K562 (cell line): ENCODE measurements around the gene AFDN. TPM values are rescaled to one million over a fixed set of nuclear protein-coding genes. Genes with fewer than 3 reads are reported as not detected.

Experiments
- ATF4 ChIP-seq: fragments of 450-650 bp; formaldehyde crosslinking; IDR thresholded peaks from 2 replicates; pipeline ENCODE4 v1.4.0; 2022; ENCODE audit warnings: mild to moderate bottlenecking, moderate library complexity
- CBFA2T3 ChIP-seq: fragments of 450-650 bp; IDR thresholded peaks from 2 replicates; pipeline ENCODE4 v1.6.1; 2017
- CBX3 ChIP-seq, 2 experiments: IDR thresholded peaks; 1 replicate in 1 of 2; 2 replicates in 1 of 2; pipeline ENCODE4 v1.6.1; 2012; ENCODE audit warnings: inconsistent platforms in 2 of 2, low read length in 2 of 2, borderline replicate concordance in 1 of 2, control low read depth in 1 of 2
- CEBPB ChIP-seq: fragments of 450-650 bp; IDR thresholded peaks from 2 replicates; pipeline ENCODE4 v1.6.1; 2016; ENCODE audit warnings: missing genetic modification characterization, missing compliant biosample characterization
- CHCHD3 ChIP-seq: fragments of 250-450 bp; sonication (Bioruptor Pico); IDR thresholded peaks from 2 replicates; pipeline ENCODE4 v2.1.2; 2022; ENCODE audit warnings: mild to moderate bottlenecking
- CTBP1 ChIP-seq: fragments of 450-650 bp; IDR thresholded peaks from 2 replicates; pipeline ENCODE4 v1.6.1; 2016; ENCODE audit warnings: borderline replicate concordance
- DLX4 ChIP-seq: fragments of 250-450 bp; sonication (Bioruptor Pico); IDR thresholded peaks from 2 replicates; pipeline ENCODE4 v1.6.1; 2021; ENCODE audit warnings: mild to moderate bottlenecking
- DPF2 ChIP-seq: fragments of 450-650 bp; IDR thresholded peaks from 2 replicates; pipeline ENCODE4 v1.6.1; 2016
- FOXA3 ChIP-seq, 2 experiments: fragments of 450-650 bp in 1 of 2; sonication (generic) in 1 of 2; formaldehyde crosslinking; IDR thresholded peaks in 1 of 2; conservative IDR thresholded peaks in 1 of 2; 2 replicates each; pipeline versions ENCODE4 v1.4.0 to v1.8.0; 2020 to 2022; ENCODE audit warnings: mild to moderate bottlenecking in 2 of 2, missing genetic modification reagents in 1 of 2
- FOXK2 ChIP-seq, 2 experiments: fragments of 450-650 bp; IDR thresholded peaks in 1 of 2; conservative IDR thresholded peaks in 1 of 2; 2 replicates each; pipeline ENCODE4 v1.6.1; 2016; ENCODE audit warnings: low read depth in 2 of 2, mild to moderate bottlenecking in 1 of 2
- FOXO4 ChIP-seq: fragments of 450-650 bp; formaldehyde crosslinking; IDR thresholded peaks from 2 replicates; pipeline ENCODE4 v1.4.0; 2020; ENCODE audit warnings: mild to moderate bottlenecking, moderate library complexity
- MAFF ChIP-seq: IDR thresholded peaks from 2 replicates; pipeline ENCODE4 v1.6.1; 2012; ENCODE audit warnings: low read length, improper control_type of control experiment
- MXI1 ChIP-seq: IDR thresholded peaks from 2 replicates; pipeline ENCODE4 v1.6.1; 2011; ENCODE audit warnings: low read depth, mild to moderate bottlenecking, improper control_type of control experiment, low read length
- NCOA6 ChIP-seq: fragments of 450-650 bp; IDR thresholded peaks from 2 replicates; pipeline ENCODE4 v1.6.1; 2017; ENCODE audit warnings: mild to moderate bottlenecking
- NCOR1 ChIP-seq: fragments of 450-650 bp; IDR thresholded peaks from 2 replicates; pipeline ENCODE4 v1.6.1; 2016; ENCODE audit warnings: mild to moderate bottlenecking, moderate library complexity
- NFRKB ChIP-seq: fragments of 450-650 bp; IDR thresholded peaks from 2 replicates; pipeline ENCODE4 v1.6.1; 2016; ENCODE audit warnings: low read depth
- PREB ChIP-seq: sonication (generic); formaldehyde crosslinking; IDR thresholded peaks from 2 replicates; pipeline ENCODE4 v1.8.1; 2023; ENCODE audit warnings: mild to moderate bottlenecking, missing genetic modification reagents
- SMARCA5 ChIP-seq: fragments of 450-650 bp; IDR thresholded peaks from 2 replicates; pipeline ENCODE4 v1.6.1; 2016
- TOE1 ChIP-seq, 2 experiments: fragments of 450-650 bp in 1 of 2; sonication (generic) in 1 of 2; formaldehyde crosslinking in 1 of 2; IDR thresholded peaks; 2 replicates each; pipeline versions ENCODE4 v1.7.1 to v1.8.0; 2016 to 2022; ENCODE audit warnings: borderline replicate concordance in 2 of 2, mild to moderate bottlenecking in 2 of 2, antibody characterized with exemption in 1 of 2, inconsistent platforms in 1 of 2, low read depth in 1 of 2, missing genetic modification reagents in 1 of 2, moderate library complexity in 1 of 2
- ZEB2 ChIP-seq: fragments of 450-650 bp; IDR thresholded peaks from 2 replicates; pipeline ENCODE4 v1.6.1; 2016
- ZFPM2 ChIP-seq: fragments of 250-450 bp; sonication (Bioruptor Pico); IDR thresholded peaks from 2 replicates; pipeline ENCODE4 v1.5.1; 2022; ENCODE audit warnings: mild to moderate bottlenecking
- ZNF395 ChIP-seq: fragments of 200-800 bp; sonication (Bioruptor generic); IDR thresholded peaks from 2 replicates; pipeline ENCODE4 v1.6.1; 2017; ENCODE audit warnings: missing genetic modification characterization, missing compliant biosample characterization
- ZNF644 ChIP-seq: fragments of 200-800 bp; sonication (Bioruptor generic); IDR thresholded peaks from 2 replicates; pipeline ENCODE4 v1.6.1; 2016; ENCODE audit warnings: low read depth, missing genetic modification characterization, missing compliant biosample characterization
- ZNF766 ChIP-seq: fragments of 200-800 bp; sonication (Bioruptor generic); conservative IDR thresholded peaks from 2 replicates; pipeline ENCODE4 v1.6.1; 2016; ENCODE audit warnings: missing genetic modification characterization, missing compliant biosample characterization
- polyA plus RNA-seq, 8 experiments: library from polyadenylated mRNA; depleted of rRNA in 4 of 8; stranded (reverse) in 5 of 8; unstranded in 3 of 8; fragments of >200 nt; fragmentation: Nextera tagmentation in 2 of 8; fragmentation: Illumina TruSeq in 1 of 8; extraction: Ambion mirVana in 2 of 8; extraction: Trizol in 1 of 8; gene quantifications; 2 replicates each; pipeline versions ENCODE4 v1.2.1 to v1.2.3, GENCODE V29; 2011 to 2014; ENCODE audit warnings: inconsistent platforms in 1 of 8, missing spikeins in 1 of 8
- total RNA-seq, 7 experiments: library from RNA; depleted of rRNA in 6 of 7; stranded (reverse); fragments of >200 nt in 6 of 7; fragmentation: Illumina TruSeq in 2 of 7; extraction: Trizol in 2 of 7; gene quantifications; 2 replicates each; pipeline versions ENCODE4 v1.2.1 to v1.2.3, GENCODE V29; 2011 to 2021; ENCODE audit warnings: low replicate concordance in 1 of 7

AFDN gene
- total and polyA plus RNA-seq, 9 of the 15 experiments (the other 6 are each of a cell fraction or from before 2014, with no cell fraction given), result 7.2 to 129 (median 105) TPM

- no peak; the same call in 1 of the 2 replicates for TF ChIP-seq TOE1 (IDR thresholded peaks at IDR 0.05; ENCODE audit: borderline replicate concordance)
- no peak for TF ChIP-seq TOE1 (CRISPR knock-in tag; IDR thresholded peaks at IDR 0.05; ENCODE audit: borderline replicate concordance, low read depth)
- no peak for TF ChIP-seq FOXO4 (CRISPR knock-in tag)
- no peak for TF ChIP-seq CHCHD3 (CRISPR knock-in tag)
- TF ChIP-seq CBX3 (IDR thresholded peaks at IDR 0.05; ENCODE audit: borderline replicate concordance in 1 of 2, low read length in 2 of 2), result peak in 1 of 2 experiments; percentile 24; a peak in 1 of 3 replicates
- TF ChIP-seq SMARCA5, result no peak
- peak; percentile 49 to 67; a peak in 2 of 4 replicates for TF ChIP-seq FOXA3 (CRISPR knock-in tag; conservative IDR thresholded peaks at IDR 0.05 in 1 of 2, IDR thresholded peaks at IDR 0.05 in 1 of 2)
- TF ChIP-seq NCOR1, result peak; percentile 51
- TF ChIP-seq MAFF, result peak; percentile 37; the same call in 1 of the 2 replicates
- peak; percentile 98 for TF ChIP-seq DPF2
- TF ChIP-seq NFRKB, result peak; percentile 52; the same call in 1 of the 2 replicates
- TF ChIP-seq MXI1, result peak; percentile 68; the same call in 1 of the 2 replicates
- peak; percentile 79 to 86 for TF ChIP-seq FOXK2 (conservative IDR thresholded peaks at IDR 0.05 in 1 of 2, IDR thresholded peaks at IDR 0.05 in 1 of 2; ENCODE audit: low read depth in 2 of 2)
- peak; percentile 13; the same call in 1 of the 2 replicates for TF ChIP-seq NCOA6
- peak; percentile 69; the same call in 1 of the 2 replicates for TF ChIP-seq CTBP1
- peak; percentile 80 for TF ChIP-seq ATF4
- no peak for TF ChIP-seq ZFPM2
- peak; percentile 77 for TF ChIP-seq ZEB2
- 0 out of 2 replicates have a peak, but pooled peaks have one; percentile 34 for TF ChIP-seq PREB (CRISPR knock-in tag)
- TF ChIP-seq ZNF395 (CRISPR knock-in tag), result peak; percentile 53; the same call in 1 of the 2 replicates
- TF ChIP-seq CBFA2T3, result peak; percentile 68
- no peak; the same call in 1 of the 2 replicates for TF ChIP-seq ZNF644
- no peak for TF ChIP-seq DLX4 (CRISPR knock-in tag)
- 0 out of 2 replicates have a peak, but pooled peaks have one; percentile 82 for TF ChIP-seq ZNF766
- peak; percentile 94 for TF ChIP-seq CEBPB
These were observed 29.2 kb downstream of the AFDN start (continued) for GRCh38 chr6:167855825-167856425.
